Stimulated activated naive CD8-positive, alpha-beta T cell treated with anti-CD3 and anti-CD28 coated beads, Interleukin-15, Interleukin-2, amounts not matched to agents 100 U/mL and 50 U/mL, for 24 hours (primary cell): ENCODE results near the gene GRWD1.

Experiments used
- ATAC-seq: fragments of 150-1000 bp; cut with Tn5 transposase; one replicate; pipeline ENCODE4 v1.10.0; 2021
- DNase-seq: peaks from one replicate; pipeline ENCODE4 v3.0.0; 2021

The GRWD1 gene

DNA sequence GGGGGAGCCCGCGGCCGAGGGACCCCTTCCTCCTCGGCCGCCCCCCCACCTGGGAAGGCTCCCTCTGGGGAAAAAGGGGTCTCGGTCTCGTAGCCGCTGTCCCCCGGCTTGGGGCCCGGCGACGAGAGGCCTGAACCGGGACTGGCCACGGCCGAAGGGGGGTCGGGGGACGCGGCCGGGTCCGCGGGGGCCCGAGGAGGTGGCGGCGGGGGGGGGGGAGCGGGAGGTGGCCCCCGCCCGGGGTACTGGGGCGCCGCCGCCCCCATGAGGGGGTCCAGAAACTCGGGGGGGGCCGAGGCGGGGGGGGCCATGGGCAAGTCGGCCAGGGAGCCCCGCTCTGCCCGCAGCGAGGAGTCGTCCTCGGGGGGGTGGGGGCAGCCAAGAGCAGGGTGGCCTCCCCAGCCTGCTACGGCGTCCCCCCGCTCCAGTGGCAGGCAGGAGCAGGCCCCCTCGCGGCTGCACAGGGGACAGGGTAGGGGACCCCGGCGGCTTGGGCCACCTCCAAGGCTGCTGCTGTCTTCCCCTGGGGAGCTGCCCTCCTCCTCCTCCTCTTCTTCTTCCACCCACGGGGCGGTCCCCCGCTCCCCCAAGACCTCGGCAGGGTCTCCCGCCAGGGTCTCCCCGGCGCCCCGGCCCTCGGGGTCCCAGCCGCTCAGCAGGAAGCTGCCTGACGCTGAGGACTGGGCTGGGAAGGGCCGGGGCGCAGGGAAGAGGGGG lies 53.0 kb downstream of the GRWD1 start:
- ATAC-seq (no peak), DNase-seq (no peak)

DNA sequence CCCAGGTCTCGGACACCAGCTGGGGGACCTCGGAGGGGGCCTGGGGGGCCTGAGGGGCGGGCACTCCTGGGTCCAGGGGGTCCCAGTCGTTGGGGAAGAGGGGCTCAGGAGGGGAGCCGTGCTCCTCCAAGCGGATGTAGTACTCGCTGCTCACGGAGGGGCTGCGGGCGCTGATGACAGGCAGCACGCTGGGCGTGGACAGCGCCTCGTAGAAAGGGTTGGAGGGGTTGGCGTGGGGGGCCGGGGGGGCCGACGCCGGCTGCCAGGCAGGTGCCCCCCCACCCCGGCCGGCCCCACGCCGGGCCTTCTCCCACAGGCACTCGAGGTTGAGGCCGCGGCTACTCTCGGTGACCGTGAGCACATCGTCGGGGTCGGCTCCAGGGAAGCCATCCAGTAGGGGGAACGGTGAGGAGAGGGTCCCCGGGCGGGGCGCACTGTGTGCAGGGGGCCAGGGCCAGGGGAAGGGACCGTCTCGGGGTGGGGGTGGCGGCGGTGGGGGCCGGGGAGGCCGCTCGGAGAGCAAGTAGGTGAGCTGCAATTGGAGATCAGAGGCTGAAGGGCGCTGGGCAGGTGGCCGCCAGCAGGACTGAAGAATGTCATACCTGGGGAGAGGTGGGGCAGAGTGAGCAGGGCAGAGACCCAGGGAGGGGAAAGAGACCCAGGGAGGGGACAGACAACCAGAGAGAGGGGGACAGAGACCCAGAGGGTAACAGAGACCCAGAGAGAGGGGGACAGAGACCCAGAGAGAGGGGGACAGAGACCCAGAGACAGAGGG lies 53.7 kb downstream of the GRWD1 start:
- DNase-seq (no peak), ATAC-seq (no peak)

DNA sequence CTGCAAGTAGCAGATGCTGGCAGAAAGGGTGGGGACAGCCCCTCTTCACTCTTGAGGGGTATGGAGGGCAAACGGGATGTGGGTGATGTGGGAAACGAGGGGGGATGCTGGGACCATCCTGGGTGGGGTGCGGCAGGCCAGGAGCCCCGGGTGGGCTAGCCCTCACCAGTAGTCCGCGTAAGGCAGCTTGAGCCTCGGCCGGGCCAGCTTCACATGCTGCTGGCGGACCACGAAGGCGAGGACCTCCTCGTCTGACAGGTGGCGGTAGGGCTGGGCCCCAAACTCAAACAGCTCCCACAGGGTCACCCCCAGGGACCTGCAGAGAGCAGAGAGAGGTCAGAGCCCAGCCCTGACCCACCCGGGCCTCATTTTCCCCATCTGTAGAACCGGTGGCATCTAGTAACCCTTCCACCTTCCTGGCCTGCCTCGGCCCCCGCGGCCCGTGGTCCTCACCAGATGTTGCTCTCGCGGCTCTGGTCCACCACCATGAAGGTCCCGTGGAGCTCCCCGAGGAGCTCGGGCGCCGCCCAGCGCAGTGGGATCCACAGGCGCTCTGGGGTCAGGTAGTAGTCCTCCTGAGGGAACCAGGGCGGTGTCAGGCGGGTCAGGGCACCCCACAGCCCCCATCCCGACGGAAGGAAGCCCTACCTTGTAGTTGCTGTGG lies 55.2 kb downstream of the GRWD1 start:
- ATAC-seq = no peak
- DNase-seq = no peak

DNA sequence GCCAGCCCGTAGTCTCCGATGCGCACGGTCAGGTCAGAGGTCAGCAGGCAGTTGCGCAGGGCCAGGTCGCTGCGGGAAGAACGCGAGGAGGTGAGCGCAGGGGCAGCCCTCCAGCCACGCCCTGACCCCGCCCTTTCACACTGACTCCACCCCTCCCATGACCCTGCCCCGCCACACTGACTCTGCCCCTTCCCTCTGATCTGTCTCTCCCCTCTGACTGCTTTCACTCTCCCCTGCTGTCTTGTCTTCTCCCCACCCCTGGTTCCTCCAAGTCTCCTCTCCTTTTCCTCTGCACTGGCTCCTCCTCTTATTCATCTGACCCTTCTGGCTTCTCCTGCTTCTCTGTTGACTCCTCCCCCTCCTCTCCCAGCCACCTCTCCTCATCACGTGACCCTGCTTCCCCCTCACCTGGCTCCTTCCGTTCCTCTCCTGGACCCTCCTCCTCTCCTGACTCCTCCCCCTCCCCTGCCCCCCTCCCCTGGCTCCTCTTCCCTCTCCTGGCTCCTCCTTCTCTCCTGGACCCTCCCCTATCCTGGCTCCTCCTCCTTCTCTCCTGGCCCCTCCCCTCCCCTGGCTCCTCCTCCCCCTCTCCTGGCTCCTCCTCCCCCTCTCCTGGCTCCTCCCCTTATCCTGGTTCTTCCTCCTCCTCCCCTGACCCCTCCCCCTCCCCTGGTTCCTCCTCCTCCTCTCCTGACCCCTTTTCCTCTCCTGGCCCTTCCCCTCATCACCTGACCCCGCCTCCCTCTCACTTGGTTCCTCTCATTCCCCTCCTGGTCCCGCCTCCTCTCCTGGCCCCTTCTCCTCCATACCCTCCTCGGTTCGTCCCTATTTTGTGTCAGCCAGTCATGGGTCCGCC lies 55.9 kb downstream of the GRWD1 start:
- ATAC-seq (peak; percentile 53), DNase-seq (peak; percentile 67)

DNA sequence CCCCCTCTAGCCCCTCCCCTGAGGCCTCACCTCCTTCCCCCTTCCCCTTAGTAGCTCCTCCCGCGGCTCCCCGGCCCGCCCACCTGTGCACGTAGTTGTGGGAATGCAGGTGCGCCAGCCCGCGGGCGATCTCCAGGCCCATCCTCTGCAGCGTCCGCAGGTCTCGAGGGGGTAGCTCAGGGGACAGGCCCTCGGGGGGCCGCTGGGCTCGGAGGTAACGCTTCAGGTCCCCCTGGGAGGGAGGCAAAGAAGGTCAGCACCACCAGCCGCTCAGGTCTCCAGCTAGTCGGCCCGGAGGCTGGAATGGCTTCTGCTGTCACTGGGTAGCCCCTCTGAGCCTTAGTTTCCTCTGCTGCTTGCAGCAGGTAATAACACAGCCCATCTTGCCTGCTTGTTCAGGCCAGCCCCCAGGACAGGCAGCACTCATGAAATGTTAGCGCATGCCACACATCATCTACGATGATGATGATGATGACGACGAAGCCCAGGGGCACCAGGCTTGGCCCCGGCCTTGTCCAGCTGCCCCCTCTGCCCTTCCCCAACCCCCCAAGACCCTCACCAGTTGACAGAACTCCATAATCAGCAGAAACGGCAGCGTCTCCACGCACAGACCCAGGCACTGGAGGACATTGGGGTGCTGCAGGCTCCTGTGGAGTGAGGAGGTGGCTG lies 56.7 kb downstream of the GRWD1 start:
- no peak for ATAC-seq
- DNase-seq = no peak

DNA sequence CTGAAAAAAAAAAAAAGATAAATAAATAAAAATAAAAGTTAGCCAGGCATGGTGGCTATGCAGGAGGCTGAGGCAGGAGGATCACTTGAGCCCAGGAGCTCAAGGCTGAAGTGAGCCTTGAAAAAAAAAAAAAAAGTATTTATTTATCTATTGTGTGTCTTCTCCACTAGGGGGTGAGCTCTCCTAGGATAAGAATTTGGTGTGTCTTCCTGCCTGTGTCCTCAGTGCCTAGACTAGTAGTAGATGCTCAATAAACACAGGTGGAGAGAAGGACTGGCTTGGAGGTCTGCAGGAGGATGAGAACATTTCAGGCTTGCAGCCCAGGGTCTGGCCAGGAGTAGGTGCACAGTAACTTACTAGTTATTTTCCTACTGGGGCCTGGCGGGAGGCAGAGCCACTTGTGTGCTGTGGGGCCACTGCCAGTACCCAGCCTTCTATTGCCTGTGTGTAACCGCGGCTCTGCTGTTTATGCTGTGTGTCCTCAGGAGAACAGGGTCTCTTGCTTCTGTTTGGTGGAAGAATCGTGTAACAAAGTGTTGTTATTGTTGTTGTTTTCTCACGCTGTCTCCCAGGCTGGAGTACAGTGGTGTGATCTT lies 60.5 kb downstream of the GRWD1 start:
- DNase-seq = no peak

More for the DNA sequence above, 60.5 kb downstream of the GRWD1 start:
- ATAC-seq = no peak
